Renal pelvis (tissue), 4 donors: ENCODE data around the gene TNPO2. TPM values are rescaled to one million over a fixed set of nuclear protein-coding genes. Genes with fewer than 3 reads are reported as not detected.
"Not testable (repeated sequence)": the region's sequence is repeated elsewhere in the genome, so short reads cannot be mapped to it uniquely, and the experiment has no call there.

Source experiments
- DNase-seq: peaks from one replicate; pipeline ENCODE4 v3.0.0-alpha.2; 2013
- polyA plus RNA-seq, 3 donors: library from polyadenylated mRNA; unstranded; fragments of 120-200 nt; gene quantifications; one replicate each; pipeline ENCODE4 v1.2.1, GENCODE V29; 2013; ENCODE audit not compliant: insufficient read length in 3 of 3

The TNPO2 gene
- polyA plus RNA-seq, 3 donors: 73.6 to 96.4 (median 81.7) TPM

DNA sequence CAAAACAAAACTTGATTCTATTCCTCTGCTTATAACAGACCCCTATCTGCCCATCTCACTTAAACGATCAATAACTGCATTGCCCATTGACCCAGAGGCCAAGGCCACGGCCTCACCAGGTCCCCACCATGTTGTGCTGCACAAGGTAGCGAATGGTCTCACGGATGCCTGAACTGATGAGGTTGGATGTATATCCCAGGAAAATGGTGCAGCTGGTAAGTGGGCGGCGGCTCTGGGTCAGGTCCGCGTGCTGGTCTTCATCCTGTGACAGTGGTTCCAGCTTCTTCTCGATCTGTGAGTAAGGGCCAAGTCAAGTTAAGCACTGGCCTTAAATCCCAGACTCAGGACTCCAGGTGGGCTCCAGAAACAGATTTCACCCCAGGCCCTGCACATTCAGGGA, 43.7 kb downstream of the TNPO2 start:
- DNase-seq: no peak

- DNase-seq: not testable (repeated sequence)
Observed at GRCh38 chr19:12678039-12678438, 45.7 kb downstream of the TNPO2 start.

DNA sequence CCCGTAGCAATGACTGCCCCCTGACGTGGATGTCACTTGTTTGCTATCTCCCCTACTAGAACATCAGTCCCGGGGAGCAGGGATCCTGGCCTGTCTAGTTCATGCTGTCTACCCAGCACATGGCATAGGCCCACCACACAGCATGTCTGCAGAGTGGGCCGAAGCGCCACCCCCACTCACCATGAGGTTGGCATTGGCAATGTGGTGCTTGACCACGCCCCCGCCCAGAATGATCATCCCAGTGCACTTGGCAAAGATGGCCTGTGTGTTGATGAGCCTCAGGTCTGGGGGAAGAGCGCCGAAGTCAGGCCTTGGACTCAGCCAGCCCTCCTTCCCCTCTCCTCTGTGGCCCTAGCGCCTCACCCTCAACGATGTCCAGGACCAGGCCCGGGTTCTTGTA, 46.8 kb downstream of the TNPO2 start:
- DNase-seq: no peak

- DNase-seq: peak; percentile 73
Observed at GRCh38 chr19:12676384-12676792, 47.3 kb downstream of the TNPO2 start.

DNA sequence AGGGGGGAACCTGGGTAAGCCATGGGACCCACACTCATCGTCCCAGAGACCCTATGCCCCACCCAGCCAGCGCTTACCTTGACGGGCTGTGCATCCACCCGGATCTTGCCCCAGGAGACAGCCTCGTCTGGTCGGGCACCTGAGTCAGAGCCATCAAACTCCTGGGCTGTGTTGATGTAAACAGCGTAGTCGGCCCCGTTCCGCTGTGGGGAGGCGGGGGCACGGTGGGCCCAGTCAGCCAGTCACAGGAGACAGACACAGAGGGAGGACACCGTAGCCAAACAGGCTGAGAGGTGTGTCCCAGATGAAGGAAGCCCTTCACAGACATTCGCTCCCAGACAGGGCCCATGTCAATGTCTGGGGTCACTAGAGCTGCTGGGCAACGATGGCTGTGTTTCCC, 47.8 kb downstream of the TNPO2 start:
- DNase-seq: no peak

- no peak for DNase-seq
Observed at GRCh38 chr19:12675399-12675798, 48.3 kb downstream of the TNPO2 start.

- no peak for DNase-seq
Observed at GRCh38 chr19:12672744-12673143, 51.0 kb downstream of the TNPO2 start.

DNA sequence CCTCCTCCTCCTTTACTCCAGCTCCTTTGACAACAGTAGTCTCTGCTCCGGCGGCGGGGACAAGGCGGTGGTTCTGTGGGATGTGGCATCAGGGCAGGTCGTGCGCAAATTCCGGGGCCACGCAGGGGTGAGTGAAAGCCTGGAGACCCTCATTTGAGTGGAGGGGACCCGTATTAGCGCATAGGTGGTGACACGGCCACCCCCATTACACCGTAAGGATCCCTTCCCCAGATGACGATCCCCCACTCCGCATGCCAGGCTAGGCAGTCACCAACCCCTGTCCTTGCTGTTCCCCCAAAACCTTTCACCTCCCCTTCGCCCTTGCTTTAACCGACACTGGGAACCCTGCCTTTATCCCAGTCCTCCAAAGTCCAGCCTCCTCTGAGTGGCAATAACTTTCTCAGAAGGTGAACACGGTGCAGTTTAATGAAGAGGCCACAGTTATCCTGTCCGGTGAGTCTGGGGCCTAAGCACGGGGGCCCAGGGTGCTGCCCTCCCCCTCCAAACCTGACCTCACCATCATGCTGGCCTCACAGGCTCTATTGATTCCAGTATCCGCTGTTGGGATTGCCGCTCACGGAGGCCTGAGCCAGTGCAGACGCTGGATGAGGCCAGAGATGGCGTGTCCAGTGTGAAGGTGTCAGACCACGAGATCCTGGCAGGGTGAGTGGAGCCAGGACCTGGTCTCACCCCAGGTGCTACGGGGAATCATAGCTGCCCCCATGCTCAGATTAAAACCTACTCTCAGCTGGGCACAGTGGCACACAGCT, 53.4 kb downstream of the TNPO2 start:
- DNase-seq: no peak

DNA sequence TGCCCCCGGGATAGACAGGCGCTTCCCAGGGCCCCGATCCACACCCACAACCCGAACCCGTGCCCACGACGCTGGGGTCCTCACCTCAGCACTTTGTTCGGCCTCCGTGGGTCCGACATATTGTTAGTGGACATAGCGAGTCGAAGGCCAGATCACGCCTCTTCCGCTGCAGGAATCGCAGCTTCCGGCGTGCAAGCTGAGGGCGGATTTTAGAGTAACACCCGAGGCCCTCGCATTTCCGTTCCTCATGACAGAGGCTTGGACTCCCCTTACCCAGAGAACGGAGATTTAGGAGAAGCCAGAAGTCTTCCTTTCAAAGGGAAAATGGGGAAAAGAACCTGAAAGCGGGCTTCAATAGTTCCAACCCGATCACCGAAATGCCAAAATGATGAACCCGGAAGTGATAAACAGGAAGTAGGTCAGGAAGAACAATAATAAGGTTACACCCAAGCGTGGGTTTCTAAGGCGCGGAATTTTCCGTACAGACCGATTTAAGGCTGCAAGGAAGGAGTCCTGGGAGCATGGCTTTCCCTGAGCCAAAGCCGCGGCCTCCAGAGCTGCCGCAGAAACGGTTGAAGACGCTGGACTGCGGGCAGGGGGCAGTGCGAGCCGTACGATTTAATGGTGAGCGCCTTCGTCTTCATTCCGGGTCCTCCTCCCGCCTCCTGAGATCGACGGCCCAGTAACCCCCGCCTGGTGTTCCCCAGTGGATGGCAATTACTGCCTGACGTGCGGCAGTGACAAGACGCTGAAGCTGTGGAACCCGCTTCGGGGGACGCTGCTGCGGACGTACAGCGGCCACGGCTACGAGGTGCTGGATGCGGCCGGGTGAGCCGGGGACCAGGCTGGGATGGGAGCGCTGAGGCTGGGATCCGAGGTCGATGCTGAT, 54.2 kb downstream of the TNPO2 start:
- peak; percentile 81 for DNase-seq

DNA sequence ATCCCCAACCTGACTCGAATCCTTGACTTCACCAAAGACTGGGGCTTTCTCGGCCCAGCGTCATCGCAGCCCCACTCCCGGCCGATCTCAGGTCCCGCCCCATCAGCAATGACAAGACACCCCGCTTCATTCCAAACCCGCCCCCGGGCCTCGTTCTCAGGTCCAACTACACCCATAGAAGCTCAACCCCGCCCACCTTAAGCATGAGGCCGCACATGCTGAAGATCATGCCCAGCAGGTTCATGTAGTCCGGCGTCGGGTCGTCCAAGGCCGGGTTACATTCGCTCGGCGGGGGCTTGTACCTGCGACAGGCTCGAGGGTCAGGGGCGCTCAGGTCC, 54.8 kb downstream of the TNPO2 start:
- no peak for DNase-seq

GRCh38 chr19:12668346-12668745, 55.4 kb downstream of the TNPO2 start:
- no peak for DNase-seq

DNA sequence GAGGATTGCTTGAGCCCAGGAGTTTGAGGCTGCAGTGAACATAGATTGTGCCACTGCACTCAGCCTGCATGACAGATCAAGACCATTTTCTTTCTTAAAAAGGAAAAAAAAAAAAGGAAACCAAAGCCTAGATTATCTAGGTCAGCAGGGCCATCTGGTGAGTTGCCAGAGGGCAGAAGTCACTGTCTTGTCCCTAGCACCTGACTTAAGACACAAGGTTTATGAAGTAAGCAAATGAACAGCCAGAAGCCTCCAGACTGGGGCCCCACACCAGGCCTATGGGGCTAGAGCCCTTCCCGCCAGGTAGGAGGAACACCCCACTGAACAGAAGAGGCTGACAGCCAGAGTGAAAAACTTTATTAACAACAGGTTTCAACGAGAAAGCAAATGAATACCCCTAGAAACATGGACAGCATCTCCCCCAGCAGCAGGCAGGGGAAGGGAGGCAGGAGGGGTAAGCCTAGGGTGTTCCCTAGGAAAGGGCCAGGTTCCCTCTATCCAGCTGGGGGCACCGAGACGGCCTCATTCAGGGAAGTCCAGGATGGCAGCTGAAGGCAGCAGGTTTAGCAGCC, 55.9 kb downstream of the TNPO2 start:
- no peak for DNase-seq

GRCh38 chr19:12666265-12667048, 57.3 kb downstream of the TNPO2 start, which contains the start of the genes MAN2B1 and WDR83:
Gene MAN2B1 (minus strand): TSS chr19:12666742. CDS start chr19:12666701, 41 bp downstream.
Gene WDR83 (plus strand): TSS chr19:12666807. CDS start chr19:12669791, 2,984 bp downstream.
- DNase-seq: peak; percentile 83

- no peak for DNase-seq
Observed at GRCh38 chr19:12665671-12666264, 58.0 kb downstream of the TNPO2 start.

DNA sequence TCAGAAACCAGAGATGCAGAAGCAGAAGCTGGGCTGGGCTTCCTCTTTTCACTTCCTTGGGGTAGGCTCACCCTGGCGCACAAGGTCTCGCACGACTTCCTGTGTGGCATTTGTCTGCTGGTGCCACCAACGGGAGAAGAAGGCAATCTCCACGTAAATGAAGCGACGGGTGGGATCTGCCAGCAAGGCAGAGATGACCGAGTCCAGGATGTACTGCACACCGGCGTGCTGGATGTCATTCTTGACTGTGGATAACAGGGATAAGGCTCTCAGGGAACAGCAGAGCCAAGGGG, 58.5 kb downstream of the TNPO2 start:
- DNase-seq: no peak

- no peak for DNase-seq
Observed at GRCh38 chr19:12664406-12665280, 59.1 kb downstream of the TNPO2 start.

DNA sequence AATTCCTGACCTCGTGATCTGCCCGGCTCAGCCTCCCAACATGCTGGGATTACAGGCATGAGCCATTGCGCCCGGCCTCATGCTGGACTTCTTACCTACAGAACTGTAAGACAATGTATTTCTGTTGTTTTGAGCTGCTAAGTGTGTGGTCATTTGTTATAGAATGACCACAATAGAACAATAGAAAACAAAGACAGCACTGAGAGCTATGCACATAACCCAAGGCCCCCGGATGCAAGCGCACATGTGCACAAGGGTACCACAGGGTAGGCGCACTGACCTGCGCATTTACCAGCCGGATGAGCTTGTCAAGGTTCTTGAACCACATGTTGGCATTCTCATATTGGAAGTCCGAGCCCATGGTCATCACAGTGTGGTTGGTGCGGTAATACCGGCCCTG, 62.8 kb downstream of the TNPO2 start:
- DNase-seq: no peak

DNA sequence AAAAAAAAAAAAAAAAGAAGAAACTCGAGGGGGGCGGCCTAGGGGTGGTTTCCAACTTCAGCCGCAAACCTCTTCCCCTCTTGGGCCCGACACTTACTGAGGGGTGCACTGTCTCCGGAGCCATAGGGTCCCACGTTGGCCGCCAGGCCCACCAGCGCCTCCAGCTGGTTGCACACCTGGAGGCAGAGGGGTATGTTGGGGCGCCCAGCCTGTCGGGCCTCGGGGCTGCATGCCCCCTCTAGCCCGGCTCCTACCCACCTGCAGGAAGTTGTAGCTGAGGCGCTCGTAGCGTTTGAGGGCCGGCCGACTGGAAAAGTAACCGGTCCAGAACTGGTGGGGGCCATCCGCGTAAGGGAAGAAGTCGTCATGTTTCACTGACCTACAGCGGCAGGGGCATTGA, 65.8 kb downstream of the TNPO2 start:
- DNase-seq: no peak

- DNase-seq: no peak
Observed at GRCh38 chr19:12656899-12657571, 66.7 kb downstream of the TNPO2 start.

DNA sequence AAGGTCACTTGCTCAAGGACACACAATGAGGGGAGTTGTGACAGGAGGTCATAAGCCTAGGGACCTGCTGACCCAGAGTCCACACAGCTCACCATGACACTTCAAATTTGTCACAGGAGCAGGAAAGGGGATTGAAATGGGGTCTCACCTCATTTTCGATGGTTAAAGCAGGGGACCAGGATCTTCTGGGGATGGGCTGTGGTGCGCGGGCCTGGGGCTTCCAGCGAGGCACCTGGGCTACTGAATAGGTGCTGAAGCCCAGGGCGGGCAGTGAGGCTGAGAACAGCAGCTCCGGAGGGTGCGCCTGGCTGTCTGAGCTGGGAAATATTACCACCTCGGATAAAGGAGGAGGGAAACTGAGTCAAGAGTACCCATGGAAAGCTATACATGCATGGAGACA, 68.2 kb downstream of the TNPO2 start:
- no peak for DNase-seq
